Anterior cingulate cortex (tissue), 58 donors: ENCODE measurements around the gene TMC4.

ENCODE experiments used
- DNase-seq, 58 donors: peaks; one replicate each; lab custom pipeline; 2025; lab: John Stamatoyannopoulos, UW

The TMC4 gene

GRCh38 chr19:54159352-54160181, 13.4 kb downstream of the TMC4 start, which contains the start of gene LENG1:
Gene LENG1 (minus strand): TSS chr19:54159721. CDS start chr19:54159695, 26 bp downstream.
- DNase-seq: peak; percentile 85 to 100 (median 99)

- DNase-seq: peak in 1 of 58 donors; percentile 16
These were observed 14.1 kb downstream of the TMC4 start for GRCh38 chr19:54158812-54159351.

- DNase-seq: no peak
These were observed 16.0 kb downstream of the TMC4 start for GRCh38 chr19:54156953-54157352.

GRCh38 chr19:54156490-54156889, 16.5 kb downstream of the TMC4 start:
- DNase-seq: no peak

- no peak for DNase-seq
These were observed 17.3 kb downstream of the TMC4 start for GRCh38 chr19:54155694-54156093.

GRCh38 chr19:54154603-54155345, 18.2 kb downstream of the TMC4 start:
- no peak for DNase-seq

- no peak for DNase-seq
These were observed 19.1 kb downstream of the TMC4 start for GRCh38 chr19:54153731-54154326.

GRCh38 chr19:54152878-54153524, 20.0 kb downstream of the TMC4 start:
- no peak for DNase-seq

GRCh38 chr19:54152267-54152666, 20.7 kb downstream of the TMC4 start:
- no peak for DNase-seq

GRCh38 chr19:54151362-54152035, 21.5 kb downstream of the TMC4 start:
- peak in 3 of 58 donors; percentile 3 to 14 (median 13) for DNase-seq

- no peak for DNase-seq
These were observed 23.7 kb downstream of the TMC4 start for GRCh38 chr19:54149021-54149812.

GRCh38 chr19:54148158-54148557, 24.8 kb downstream of the TMC4 start:
- peak in 1 of 58 donors; percentile 62 for DNase-seq

GRCh38 chr19:54147676-54148075, 25.3 kb downstream of the TMC4 start:
- DNase-seq: peak in 1 of 58 donors; percentile 19

- no peak for DNase-seq
These were observed 27.3 kb downstream of the TMC4 start for GRCh38 chr19:54145541-54146158.

GRCh38 chr19:54142166-54142780, 30.7 kb downstream of the TMC4 start:
- no peak for DNase-seq

- no peak for DNase-seq
These were observed 31.6 kb downstream of the TMC4 start for GRCh38 chr19:54141356-54141755.

- no peak for DNase-seq
These were observed 34.3 kb downstream of the TMC4 start for GRCh38 chr19:54138489-54139256.
